Heart left ventricle (tissue), 16 donors: ENCODE results near the gene GLIS2. TPM values are rescaled to one million over a fixed set of nuclear protein-coding genes. Genes with fewer than 3 reads are reported as not detected.
"Not testable (repeated sequence)": the region's sequence is repeated elsewhere in the genome, so short reads cannot be mapped to it uniquely, and the experiment has no call there.

Experiments used
- ATAC-seq, 4 donors: fragments of 200-7000 bp; cut with Tn5 transposase; one replicate each; pipeline ENCODE4 v1.9.1; 2020 to 2022; ENCODE audit warnings: moderate library complexity in 4 of 4, mild to moderate bottlenecking in 3 of 4, moderate number of reproducible peaks in 1 of 4
- DNase-seq, 5 donors: peaks; one replicate each; pipeline ENCODE4 v3.0.0-alpha.2; 2020
- H3K27ac ChIP-seq, 12 donors: fragments of 200-600 bp; sonication (generic) in 4 of 12; one replicate each; pipeline versions ENCODE4 v1.5.0 to v1.8.0; 2016 to 2022; ENCODE audit warnings: mild to moderate bottlenecking in 2 of 12
- H3K27me3 ChIP-seq, 9 donors: fragments of 200-600 bp; sonication (generic) in 2 of 9; one replicate each; pipeline versions ENCODE4 v1.5.1 to v1.8.0; 2016 to 2022; ENCODE audit warnings: mild to moderate bottlenecking in 3 of 9
- H3K36me3 ChIP-seq, 9 donors: fragments of 200-600 bp; sonication (generic) in 2 of 9; one replicate each; pipeline versions ENCODE4 v1.5.0 to v1.8.0; 2018 to 2022; ENCODE audit warnings: mild to moderate bottlenecking in 2 of 9
- H3K4me1 ChIP-seq, 12 donors: fragments of 200-600 bp; sonication (generic) in 4 of 12; one replicate each; pipeline versions ENCODE4 v1.5.0 to v1.8.0; 2016 to 2022; ENCODE audit warnings: mild to moderate bottlenecking in 3 of 12
- H3K4me3 ChIP-seq, 12 donors: fragments of 200-600 bp; sonication (generic) in 4 of 12; one replicate each; pipeline versions ENCODE4 v1.5.0 to v1.8.0; 2017 to 2022; ENCODE audit warnings: mild to moderate bottlenecking in 9 of 12, moderate library complexity in 4 of 12
- H3K9me3 ChIP-seq, 12 donors: fragments of 200-600 bp; sonication (generic) in 4 of 12; one replicate each; pipeline versions ENCODE4 v1.5.0 to v1.8.0; 2016 to 2022; ENCODE audit warnings: mild to moderate bottlenecking in 1 of 12
- POLR2A ChIP-seq, 2 donors: fragments of 450-650 bp; IDR thresholded peaks; one replicate each; pipeline ENCODE4 v1.6.1; 2017; ENCODE audit warnings: antibody characterized with exemption in 2 of 2, mild to moderate bottlenecking in 2 of 2, moderate library complexity in 2 of 2
- WGBS, 4 donors: extraction: QIAGEN DNeasy Blood & Tissue Kit in 2 of 4; methylation state at CpG; one replicate each; pipeline versions ENCODE4 v1.1.5 to v1.1.7; 2013 to 2018; 5-methylcytosine and 5-hydroxymethylcytosine counted together
- intact Hi-C, 10 donors: fragments of 100-400 bp; cut with DNase I; formaldehyde crosslinking; loops; one replicate each; pipeline versions ENCODE4 v1.11.1 to v1.14.2; 2022
- polyA plus RNA-seq, 2 donors: library from polyadenylated mRNA; stranded (reverse); fragments of 200-250 nt; gene quantifications; one replicate each; pipeline ENCODE4 v1.2.3, GENCODE V29; 2013
- total RNA-seq, 9 donors: library from RNA; depleted of rRNA in 2 of 9; stranded (reverse); fragments of >200 nt in 2 of 9; fragmentation: NEBNext Ultra II Directional in 3 of 9; extraction: Animal tissue kit (Norgen Biotek cat#: 25700) in 3 of 9; gene quantifications; one replicate each; pipeline versions ENCODE4 v1.1.0 to v1.2.4, GENCODE V29; 2016 to 2023
- TF ChIP-seq, protein P1 (sequence below), 12 donors: fragments of 200-600 bp; sonication (generic) in 4 of 12; IDR thresholded peaks; one replicate each; pipeline versions ENCODE4 v1.5.0 to v1.8.0; 2018 to 2022; ENCODE audit warnings: antibody characterized with exemption in 12 of 12, mild to moderate bottlenecking in 5 of 12
- donor health status: ischemic (EF 13 %, LVEDD 7.1; RV severe dilation, severe dysfunction).
- donor health status: healthy with polysubstance abuse.
- donor health status: DM: no; HTN: yes; CAD: no.
- donor health status: DM: no; HTN: no; CAD: no.
- donor health status: ischemic (EF 25% LVEDD 6.9; RV normal size, moderate dysfunction).
- donor health status: ischemic (EF 25% LVEDD 5.7; RV mildly dilated, moderate dysfunction).
- donor health status: healthy.
- donor health status: DM: yes; HTN: yes; CAD: no.
- donor health status: ischemic (EF 35%, LVEDD 5.7; RV mildly dilated, moderate dysfunction).
- donor health status: nonischemic (EF 11% LVEDD 7.7; RV severe dilation, severe dysfunction).
- donor health status: DM: yes; HTN: yes; CAD: no.
- donor health status: PGD.
- donor health status: ischemic (EF 29% LVEDD 5.4; RV normal size, mild dysfunction).
- donor health status: nonischemic (EF 23%, LVEDD 6.1; RV moderate dilation, normal function).

The GLIS2 gene
- total and polyA plus RNA-seq, 11 donors = 7.6 to 23.4 (median 12.7) TPM

DNA sequence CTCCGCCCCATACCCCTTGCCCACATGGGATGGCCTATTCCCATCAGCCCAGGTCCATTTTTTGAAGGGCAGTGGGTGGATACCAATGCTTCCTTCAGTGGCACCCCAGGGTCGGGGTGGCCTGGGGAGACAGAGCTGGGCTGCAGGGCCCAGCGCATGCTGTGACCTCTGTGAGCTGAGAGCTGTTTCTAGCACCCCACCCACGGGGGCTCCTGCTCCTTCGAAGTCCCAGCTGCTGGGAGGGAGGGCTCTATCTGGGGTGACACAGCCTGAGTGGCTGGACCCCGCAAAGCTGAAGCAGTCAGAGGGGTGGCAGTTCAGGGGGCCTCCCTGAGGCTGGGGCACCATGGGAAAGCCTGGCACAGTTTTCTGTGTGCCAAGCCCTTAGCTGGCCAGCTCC lies 24.6 kb downstream of the GLIS2 start:
- peaks cover 0 to 60% (median 43%) of the 10 kb centered on the region in 9 donors for H3K36me3 ChIP-seq
- DNase-seq (no peak), ATAC-seq (no peak)
- H3K9me3 ChIP-seq = no peaks in the 10 kb centered on the region
- intact Hi-C loops = no loop called here
- no peaks in the 10 kb centered on the region for H3K27me3 ChIP-seq
- TF ChIP-seq POLR2A (IDR thresholded peaks at IDR 0.05) = no peak
- TF ChIP-seq, protein P1, sequence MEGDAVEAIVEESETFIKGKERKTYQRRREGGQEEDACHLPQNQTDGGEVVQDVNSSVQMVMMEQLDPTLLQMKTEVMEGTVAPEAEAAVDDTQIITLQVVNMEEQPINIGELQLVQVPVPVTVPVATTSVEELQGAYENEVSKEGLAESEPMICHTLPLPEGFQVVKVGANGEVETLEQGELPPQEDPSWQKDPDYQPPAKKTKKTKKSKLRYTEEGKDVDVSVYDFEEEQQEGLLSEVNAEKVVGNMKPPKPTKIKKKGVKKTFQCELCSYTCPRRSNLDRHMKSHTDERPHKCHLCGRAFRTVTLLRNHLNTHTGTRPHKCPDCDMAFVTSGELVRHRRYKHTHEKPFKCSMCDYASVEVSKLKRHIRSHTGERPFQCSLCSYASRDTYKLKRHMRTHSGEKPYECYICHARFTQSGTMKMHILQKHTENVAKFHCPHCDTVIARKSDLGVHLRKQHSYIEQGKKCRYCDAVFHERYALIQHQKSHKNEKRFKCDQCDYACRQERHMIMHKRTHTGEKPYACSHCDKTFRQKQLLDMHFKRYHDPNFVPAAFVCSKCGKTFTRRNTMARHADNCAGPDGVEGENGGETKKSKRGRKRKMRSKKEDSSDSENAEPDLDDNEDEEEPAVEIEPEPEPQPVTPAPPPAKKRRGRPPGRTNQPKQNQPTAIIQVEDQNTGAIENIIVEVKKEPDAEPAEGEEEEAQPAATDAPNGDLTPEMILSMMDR (IDR thresholded peaks at IDR 0.05) = no peak
- H3K4me1 ChIP-seq = peaks cover 0 to 48% (median 23%) of the 10 kb centered on the region in 12 donors
- peak overlapping the region in 2 of 12 donors; percentile 14 to 33 for H3K27ac ChIP-seq
- 80 to 88% (median 87%) methylated on average over 5 to 6 of the region's 6 CpGs for WGBS, 4 donors
- H3K4me3 ChIP-seq = no peak overlapping the region

DNA sequence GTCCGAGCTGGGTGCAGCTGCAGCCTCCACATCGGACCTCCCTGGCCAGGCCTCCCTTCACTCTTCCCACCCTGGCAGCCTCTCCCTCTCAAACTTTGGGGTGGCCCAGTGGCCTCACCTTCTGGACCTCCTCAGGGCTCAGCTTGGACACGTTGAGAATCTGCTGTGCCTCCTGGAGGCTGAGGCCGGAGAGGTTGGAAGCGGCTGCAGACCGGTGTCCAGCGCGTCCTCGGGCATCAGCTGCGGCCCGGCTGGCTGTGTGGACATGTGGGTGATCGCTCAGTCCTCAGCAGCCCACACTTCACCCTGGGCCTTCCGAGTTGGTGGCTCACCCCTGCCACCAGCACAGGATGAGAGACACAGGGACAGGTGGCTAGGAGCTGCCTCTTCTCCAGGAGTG lies 25.4 kb downstream of the GLIS2 start:
- H3K4me3 ChIP-seq = no peak overlapping the region
- 88 to 93% (median 91%) methylated on average over 6 to 13 of the region's 13 CpGs for WGBS, 4 donors
- H3K27me3 ChIP-seq = no peaks in the 10 kb centered on the region
- no peak for TF ChIP-seq POLR2A (IDR thresholded peaks at IDR 0.05)
- TF ChIP-seq, protein P1 (IDR thresholded peaks at IDR 0.05) = no peak
- peaks cover 0 to 52% (median 35%) of the 10 kb centered on the region in 9 donors for H3K36me3 ChIP-seq
- DNase-seq (no peak), ATAC-seq (no peak)
- intact Hi-C loops = no loop called here
- no peaks in the 10 kb centered on the region for H3K9me3 ChIP-seq
- no peak overlapping the region for H3K27ac ChIP-seq
- peaks cover 0 to 54% (median 23%) of the 10 kb centered on the region in 12 donors for H3K4me1 ChIP-seq

DNA sequence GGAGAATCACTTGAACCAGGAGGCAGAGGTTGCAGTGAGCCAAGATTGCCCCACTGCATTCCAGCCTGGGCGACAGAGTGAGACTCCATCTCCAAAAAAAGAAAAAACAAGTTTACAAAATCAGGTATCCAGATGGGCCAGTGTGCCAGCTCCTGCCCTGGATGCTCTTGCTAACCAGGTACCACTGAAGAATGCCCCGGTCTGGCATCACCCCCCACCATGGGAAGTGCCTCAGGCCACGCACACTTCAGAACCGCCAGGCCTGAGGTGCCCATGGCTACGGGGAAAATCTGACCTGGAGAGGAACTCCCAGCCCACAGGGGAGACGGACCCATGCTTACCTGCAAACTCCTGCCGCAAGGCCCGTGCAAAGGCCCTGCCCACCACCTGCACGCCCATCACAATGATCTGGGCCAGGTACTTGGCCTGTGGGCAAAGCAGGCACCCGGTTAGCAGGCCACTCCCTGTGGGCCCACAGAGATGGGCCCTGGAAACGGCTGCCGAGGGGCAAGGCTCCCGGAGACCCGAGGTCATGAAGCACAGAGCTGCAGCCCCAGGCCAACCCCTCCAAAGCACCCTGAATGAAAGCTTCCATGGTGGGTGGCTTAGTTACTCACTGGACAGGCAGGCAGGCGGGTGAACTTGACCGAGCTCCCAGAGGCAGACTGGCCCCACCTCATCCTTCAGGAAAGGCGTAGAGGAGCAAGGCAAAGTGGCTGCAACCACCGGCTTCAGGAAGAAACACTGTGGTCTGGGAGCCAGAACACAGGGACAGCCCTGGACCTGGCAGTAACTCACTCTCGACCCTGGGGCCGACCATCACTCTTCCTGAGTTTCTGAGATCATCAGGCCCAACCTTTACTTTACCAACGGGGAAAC lies 27.2 kb downstream of the GLIS2 start:
- 79 to 87% (median 84%) methylated on average over 21 of the region's 21 CpGs for WGBS, 4 donors
- TF ChIP-seq POLR2A (IDR thresholded peaks at IDR 0.05) = no peak
- TF ChIP-seq, protein P1 (IDR thresholded peaks at IDR 0.05) = no peak
- H3K4me1 ChIP-seq = peaks cover 0 to 61% (median 30%) of the 10 kb centered on the region in 12 donors

DNA sequence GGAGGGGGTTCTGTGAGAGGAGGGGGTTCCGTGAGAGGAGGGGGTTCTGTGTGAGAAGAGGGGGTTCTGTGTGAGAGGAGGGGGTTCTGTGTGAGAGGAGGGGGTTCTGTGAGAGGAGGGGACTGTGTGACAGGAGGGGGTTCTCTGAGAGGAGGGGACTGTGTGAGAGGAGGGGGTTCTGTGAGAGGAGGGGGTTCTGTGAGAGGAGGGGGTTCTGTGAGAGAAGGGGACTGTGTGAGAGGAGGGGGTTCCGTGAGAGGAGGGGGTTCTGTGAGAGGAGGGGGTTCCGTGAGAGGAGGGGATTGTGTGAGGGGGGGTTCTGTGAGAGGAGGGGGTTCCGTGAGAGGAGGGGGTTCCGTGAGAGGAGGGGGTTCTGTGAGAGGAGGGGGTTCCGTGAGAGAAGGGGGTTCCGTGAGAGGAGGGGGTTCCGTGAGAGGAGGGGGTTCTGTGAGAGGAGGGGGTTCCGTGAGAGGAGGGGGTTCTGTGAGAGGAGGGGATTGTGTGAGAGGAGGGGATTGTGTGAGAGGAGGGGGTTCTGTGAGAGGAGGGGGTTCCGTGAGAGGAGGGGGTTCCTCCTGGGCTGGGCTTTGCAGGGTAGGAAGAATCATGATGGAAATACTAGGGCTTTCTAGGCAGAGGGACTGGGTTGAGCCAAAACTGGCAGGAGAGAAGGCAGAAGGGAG lies 28.6 kb downstream of the GLIS2 start:
- Histone ChIP-seq H3K36me3 (peaks cover 0 to 21% (median 10%) of the 10 kb centered on the region in 9 donors), H3K4me1 (peaks cover 0 to 59% (median 30%) of the 10 kb centered on the region in 12 donors)
- ATAC-seq, H3K27me3 ChIP-seq, DNase-seq, H3K27ac ChIP-seq, H3K9me3 ChIP-seq, intact Hi-C loops, H3K4me3 ChIP-seq: not testable (repeated sequence)
- WGBS, 4 donors = 56 to 65% (median 60%) methylated on average over 10 of the region's 10 CpGs

More for the DNA sequence above, 27.2 kb downstream of the GLIS2 start:
- peak in 1 of 4 donors; percentile 22 for ATAC-seq
- Histone ChIP-seq H3K36me3 (peaks cover 0 to 33% (median 18%) of the 10 kb centered on the region in 9 donors), H3K27ac (no peak overlapping the region), H3K27me3 (no peaks in the 10 kb centered on the region), H3K9me3 (no peaks in the 10 kb centered on the region), H3K4me3 (no peak overlapping the region)
- DNase-seq = no peak
- intact Hi-C loops = no loop called here
